NCI-H1105 (cell line): ENCODE measurements around the gene PHTF2.

Experiments used
- DNase-seq: peaks from one replicate; lab custom pipeline; 2025; lab: John Stamatoyannopoulos, UW

The PHTF2 gene

DNA sequence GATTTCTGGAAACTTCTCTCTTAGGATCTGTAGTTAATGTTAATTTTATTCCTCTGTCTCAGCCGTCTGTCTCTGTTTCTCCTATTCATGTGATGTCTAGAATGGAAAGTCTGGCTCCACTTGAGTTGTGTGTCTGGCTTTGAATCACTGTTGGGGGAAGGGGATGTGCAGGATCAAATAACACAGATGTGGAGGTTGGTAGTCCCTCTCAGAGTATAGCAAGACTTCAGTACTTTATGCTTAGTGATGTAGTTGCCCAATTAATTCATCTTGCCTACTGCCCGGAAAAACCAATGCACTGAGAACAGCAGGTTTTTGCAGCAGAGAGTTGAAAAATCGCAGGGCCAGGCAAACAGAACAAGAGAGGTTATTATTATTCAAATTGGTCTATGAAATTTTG lies 79.2 kb downstream of the PHTF2 start:
- DNase-seq = no peak

DNA sequence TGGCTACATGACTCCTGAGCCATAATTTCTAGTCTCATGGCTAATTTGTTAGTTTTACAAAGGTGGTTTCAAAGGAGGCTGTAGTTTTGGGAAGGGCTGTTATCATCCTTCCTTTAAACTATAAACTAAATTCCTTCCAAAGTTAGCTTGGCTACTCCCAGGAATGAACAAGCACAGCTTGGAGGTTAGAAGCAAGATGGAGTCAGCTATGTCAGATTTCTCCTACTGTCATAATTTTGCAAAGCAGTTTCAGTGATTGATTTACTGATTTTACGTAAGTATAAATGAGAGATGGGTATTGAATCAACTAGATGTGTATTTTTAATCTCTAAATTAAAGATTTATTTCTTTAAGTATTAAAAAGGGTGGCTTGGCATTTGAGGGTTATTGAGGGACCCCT lies 79.9 kb downstream of the PHTF2 start:
- no peak for DNase-seq

- DNase-seq = no peak
These were observed 80.7 kb downstream of the PHTF2 start for GRCh38 chr7:77879272-77879671.

- no peak for DNase-seq
These were observed 83.3 kb downstream of the PHTF2 start for GRCh38 chr7:77881871-77882270.

DNA sequence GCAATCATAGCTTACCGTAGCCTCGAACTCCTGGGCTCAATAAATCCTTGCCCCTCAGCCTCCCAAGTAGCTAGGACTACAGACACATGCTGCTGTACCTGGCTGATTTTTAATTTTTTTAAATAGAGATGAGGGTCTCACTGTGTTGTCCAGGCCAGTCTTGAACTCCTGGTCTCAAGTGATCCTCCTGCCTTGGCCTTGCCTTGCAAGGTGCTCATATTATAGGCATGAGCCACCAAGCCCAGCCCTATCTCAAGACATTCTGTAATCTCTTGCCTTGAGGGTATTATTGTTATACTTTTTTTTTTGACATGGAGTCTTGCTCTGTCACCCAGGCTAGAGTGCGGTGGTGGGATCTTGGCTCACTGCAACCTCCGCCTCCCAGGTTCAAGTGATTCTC lies 86.6 kb downstream of the PHTF2 start:
- DNase-seq = no peak

DNA sequence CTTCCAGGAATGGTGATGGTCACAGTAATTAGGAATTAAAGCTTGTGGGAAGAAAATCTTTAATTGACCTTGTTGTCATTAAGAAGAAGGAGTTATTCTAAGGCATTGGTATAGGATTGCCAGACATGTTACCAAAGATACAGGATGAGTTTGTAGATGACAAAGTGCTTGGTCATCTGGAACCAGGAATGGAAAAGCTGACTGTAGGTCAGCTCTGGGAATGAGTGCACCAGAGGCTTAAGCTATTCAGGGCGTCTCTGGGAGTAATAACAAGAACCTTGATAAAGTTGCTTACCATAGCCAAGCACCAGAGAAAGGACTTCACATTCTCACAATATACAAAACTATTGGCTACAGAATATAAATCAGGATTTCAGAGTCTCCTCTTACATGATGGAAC lies 89.0 kb downstream of the PHTF2 start:
- DNase-seq = no peak

GRCh38 chr7:77888998-77889397 lies 90.4 kb downstream of the PHTF2 start:
- no peak for DNase-seq

GRCh38 chr7:77893813-77894212 lies 95.2 kb downstream of the PHTF2 start:
- no peak for DNase-seq

GRCh38 chr7:77894574-77895091 lies 96.1 kb downstream of the PHTF2 start:
- DNase-seq = no peak

GRCh38 chr7:77895905-77896304 lies 97.3 kb downstream of the PHTF2 start:
- DNase-seq = no peak

DNA sequence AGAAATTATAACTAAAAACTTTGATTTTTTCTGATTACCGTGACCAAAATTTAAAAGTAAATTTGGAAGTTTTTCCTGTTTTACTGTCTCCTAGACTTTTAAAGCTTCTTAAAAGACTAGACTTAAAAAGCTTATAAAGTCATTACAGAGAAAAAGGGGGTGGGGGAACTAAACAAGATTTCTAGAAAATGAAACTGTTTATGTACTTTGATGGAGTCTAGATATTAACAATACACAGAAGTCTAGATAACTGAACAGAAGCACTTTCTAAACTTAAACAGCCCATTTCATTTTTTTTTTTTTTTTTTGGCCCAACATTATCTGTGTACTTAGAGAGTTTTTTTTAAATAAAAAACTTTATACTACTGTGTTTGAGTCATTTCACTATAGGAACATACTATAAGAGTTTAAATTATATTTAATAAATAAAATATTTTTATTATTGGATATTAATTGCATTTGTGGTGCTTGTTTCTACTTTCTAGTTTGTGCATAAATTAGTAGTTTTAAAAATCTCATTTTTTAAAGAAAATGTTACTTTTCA lies 98.5 kb downstream of the PHTF2 start:
- no peak for DNase-seq

- DNase-seq = no peak
These were observed 100.9 kb downstream of the PHTF2 start for GRCh38 chr7:77899516-77899915.

- DNase-seq = no peak
These were observed 105.0 kb downstream of the PHTF2 start for GRCh38 chr7:77903597-77903996.

GRCh38 chr7:77904252-77904651 lies 105.7 kb downstream of the PHTF2 start:
- DNase-seq = no peak

GRCh38 chr7:77907281-77907680 lies 108.7 kb downstream of the PHTF2 start:
- DNase-seq = no peak

- no peak for DNase-seq
These were observed 110.1 kb downstream of the PHTF2 start for GRCh38 chr7:77908664-77909063.

DNA sequence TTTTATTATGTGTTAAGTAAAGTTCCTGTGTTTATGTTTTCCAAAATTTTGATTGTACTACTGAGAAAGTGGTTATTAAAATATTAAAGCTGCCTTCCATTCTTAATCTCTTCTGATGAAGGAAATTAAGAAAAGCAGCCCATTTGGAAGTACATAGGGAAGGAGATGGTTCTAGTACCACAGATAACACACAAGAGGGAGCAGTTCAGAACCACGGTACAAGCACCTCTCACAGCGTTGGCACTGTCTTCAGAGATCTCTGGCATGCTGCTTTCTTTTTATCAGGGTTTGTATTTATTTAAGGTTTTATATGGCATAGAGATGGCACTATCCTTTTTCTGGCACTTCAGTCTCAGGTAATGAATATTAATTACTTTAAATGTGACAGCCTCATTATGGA lies 111.6 kb downstream of the PHTF2 start:
- DNase-seq = no peak

- no peak for DNase-seq
These were observed 113.7 kb downstream of the PHTF2 start for GRCh38 chr7:77912293-77912692.

DNA sequence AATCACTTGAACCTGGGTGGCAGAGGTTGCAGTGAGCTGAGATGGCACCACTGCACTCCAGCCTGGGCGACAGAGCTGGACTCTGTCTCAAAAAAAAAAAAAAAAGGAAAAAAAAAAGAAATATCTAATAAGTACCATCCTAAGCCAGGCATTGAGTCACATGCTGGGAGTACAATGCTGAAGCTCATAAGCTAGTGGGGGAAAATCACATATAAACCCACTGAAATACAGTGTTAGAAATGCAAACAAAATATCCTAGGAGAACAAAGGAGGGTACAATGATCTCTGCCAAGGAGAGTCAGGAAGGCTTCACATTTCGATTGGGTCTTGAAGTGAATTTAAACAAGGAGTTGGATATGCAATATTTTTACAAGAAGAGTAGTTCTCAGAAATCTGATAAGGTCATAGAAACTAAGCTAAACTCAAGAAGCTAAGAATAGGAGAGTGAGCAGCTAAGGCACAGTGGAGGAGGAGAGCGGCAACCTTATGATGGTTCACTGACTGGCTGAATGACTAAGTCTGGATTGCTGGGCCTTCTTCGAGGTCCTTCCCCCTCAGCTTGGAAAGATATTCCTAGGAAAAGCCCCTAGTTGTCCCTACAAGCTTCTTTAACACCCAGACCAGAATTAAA lies 115.5 kb downstream of the PHTF2 start:
- no peak for DNase-seq

DNA sequence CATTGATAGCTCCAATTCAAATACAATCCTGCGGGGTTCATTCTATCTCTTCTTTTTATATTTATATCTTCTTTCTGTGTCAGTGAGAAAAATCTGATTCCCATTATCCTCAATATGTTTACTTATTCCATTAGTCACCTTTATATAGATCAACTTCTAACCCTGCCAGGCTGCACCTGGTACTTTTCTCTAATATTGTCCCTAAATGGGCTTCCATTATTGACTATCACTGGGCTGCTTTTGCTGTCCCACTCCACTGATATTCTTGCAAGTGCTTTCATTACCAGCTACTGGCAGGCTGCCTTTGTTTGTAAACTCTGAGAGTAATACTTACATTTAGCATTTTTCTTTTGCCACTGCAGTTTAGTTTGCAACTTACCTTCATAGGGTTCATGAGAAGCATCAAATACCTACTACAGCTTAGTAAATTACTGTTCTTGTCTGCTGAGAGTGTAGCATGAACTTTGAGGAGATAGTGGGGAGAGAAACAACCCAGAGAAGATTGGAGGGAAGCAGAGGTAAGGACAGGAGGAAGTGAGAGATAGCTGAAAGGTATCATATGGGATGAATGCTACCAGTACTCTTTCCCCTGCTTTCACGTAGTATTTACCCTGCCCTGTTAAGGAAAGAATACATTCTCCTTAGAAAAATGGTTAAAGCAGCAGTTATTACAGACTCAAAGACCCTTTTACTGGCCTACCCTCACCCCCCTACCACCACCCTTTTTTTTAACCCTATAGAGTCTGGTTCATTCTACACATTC lies 119.1 kb downstream of the PHTF2 start:
- DNase-seq = peak; percentile 32

- DNase-seq = no peak
These were observed 120.1 kb downstream of the PHTF2 start for GRCh38 chr7:77918676-77919075.

DNA sequence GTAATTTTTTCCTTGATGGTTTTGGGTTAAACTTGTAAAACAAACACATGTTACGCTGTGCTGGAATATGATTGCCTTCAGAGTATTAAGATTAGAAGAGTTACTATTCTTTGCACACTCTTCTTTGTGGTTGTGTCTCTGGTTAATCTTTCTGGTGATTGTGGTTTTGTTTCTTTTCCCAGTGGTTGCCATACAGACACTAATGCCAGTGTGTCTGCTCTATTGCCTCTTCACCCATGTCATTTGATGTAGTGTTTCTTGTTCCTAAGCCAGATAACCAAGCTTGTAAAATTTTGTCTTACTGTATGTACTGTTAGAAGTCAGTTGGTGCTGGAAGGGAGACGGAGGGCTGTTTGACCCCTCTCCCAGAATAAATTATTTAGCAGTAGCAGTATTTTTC lies 124.8 kb downstream of the PHTF2 start:
- DNase-seq = no peak

- no peak for DNase-seq
These were observed 131.9 kb downstream of the PHTF2 start for GRCh38 chr7:77930496-77930895.
